Parathyroid adenoma (tissue), 2 donors: ENCODE data around the gene GALNT10.

Experiments used
- H2AFZ ChIP-seq: fragments of 300-600 bp; sonication (generic); one replicate; pipeline ENCODE4 v1.7.0; 2017; ENCODE audit warnings: antibody characterized with exemption, mild to moderate bottlenecking
- H3K27ac ChIP-seq: fragments of 300-600 bp; sonication (generic); one replicate; pipeline ENCODE4 v1.7.0; 2017
- H3K27me3 ChIP-seq: fragments of 300-600 bp; sonication (generic); one replicate; pipeline ENCODE4 v1.7.0; 2017; ENCODE audit warnings: low read length; ENCODE audit not compliant: control insufficient read depth, insufficient read depth
- H3K36me3 ChIP-seq: fragments of 300-600 bp; sonication (generic); one replicate; pipeline ENCODE4 v1.7.0; 2017; ENCODE audit warnings: low read length; ENCODE audit not compliant: control insufficient read depth, insufficient read depth
- H3K4me1 ChIP-seq: fragments of 300-600 bp; sonication (generic); one replicate; pipeline ENCODE4 v1.7.0; 2017; ENCODE audit warnings: control low read depth
- H3K4me2 ChIP-seq: fragments of 300-600 bp; sonication (generic); one replicate; pipeline ENCODE4 v1.7.0; 2017; ENCODE audit warnings: low read length
- H3K4me3 ChIP-seq: fragments of 300-600 bp; sonication (generic); one replicate; pipeline ENCODE4 v1.7.0; 2017; ENCODE audit warnings: low read depth, low read length
- H3K79me2 ChIP-seq: fragments of 300-600 bp; sonication (generic); one replicate; pipeline ENCODE4 v1.7.0; 2017; ENCODE audit warnings: control low read depth
- H3K9ac ChIP-seq: fragments of 300-600 bp; sonication (generic); one replicate; pipeline ENCODE4 v1.7.0; 2017; ENCODE audit warnings: mild to moderate bottlenecking
- H3K9me3 ChIP-seq: fragments of 300-600 bp; sonication (generic); one replicate; pipeline ENCODE4 v1.7.0; 2017; ENCODE audit warnings: low read length; ENCODE audit not compliant: control insufficient read depth
- CTCF ChIP-seq: fragments of 300-600 bp; sonication (generic); IDR thresholded peaks from one replicate; pipeline ENCODE4 v1.7.0; 2017; ENCODE audit warnings: antibody characterized with exemption, mild to moderate bottlenecking
- donor health status: primary hyperparathyroidism.

Gene GALNT10

GRCh38 chr5:154308443-154309370 lies 118.2 kb downstream of the GALNT10 start:
- no peak overlapping the region for H3K9ac ChIP-seq
- peaks cover 8% of the 10 kb centered on the region for H3K4me1 ChIP-seq
- no peaks in the 10 kb centered on the region for H3K36me3 ChIP-seq
- no peak overlapping the region for H3K4me3 ChIP-seq
- H3K79me2 ChIP-seq, result no peaks in the 10 kb centered on the region
- TF ChIP-seq CTCF, result no peak
- no peak overlapping the region for H3K27ac ChIP-seq
- peak overlapping the region; percentile 2 for H2AFZ ChIP-seq
- no peak overlapping the region for H3K4me2 ChIP-seq
- H3K9me3 ChIP-seq, result no peaks in the 10 kb centered on the region
- H3K27me3 ChIP-seq, result no peaks in the 10 kb centered on the region

GRCh38 chr5:154309371-154309745 lies 118.8 kb downstream of the GALNT10 start:
- H3K9me3 ChIP-seq, result no peaks in the 10 kb centered on the region
- H3K4me3 ChIP-seq, result no peak overlapping the region
- no peak for TF ChIP-seq CTCF
- no peak overlapping the region for H3K27ac ChIP-seq
- peaks cover 8% of the 10 kb centered on the region for H3K4me1 ChIP-seq
- no peaks in the 10 kb centered on the region for H3K36me3 ChIP-seq
- no peaks in the 10 kb centered on the region for H3K27me3 ChIP-seq
- no peaks in the 10 kb centered on the region for H3K79me2 ChIP-seq
- H3K4me2 ChIP-seq, result no peak overlapping the region
- no peak overlapping the region for H2AFZ ChIP-seq
- H3K9ac ChIP-seq, result no peak overlapping the region

GRCh38 chr5:154309805-154310204 lies 119.3 kb downstream of the GALNT10 start:
- no peaks in the 10 kb centered on the region for H3K9me3 ChIP-seq
- no peaks in the 10 kb centered on the region for H3K36me3 ChIP-seq
- no peaks in the 10 kb centered on the region for H3K79me2 ChIP-seq
- no peak overlapping the region for H3K4me2 ChIP-seq
- H3K27ac ChIP-seq, result no peak overlapping the region
- no peak overlapping the region for H3K4me3 ChIP-seq
- no peak overlapping the region for H2AFZ ChIP-seq
- no peak for TF ChIP-seq CTCF
- no peak overlapping the region for H3K9ac ChIP-seq
- peaks cover 8% of the 10 kb centered on the region for H3K4me1 ChIP-seq
- no peaks in the 10 kb centered on the region for H3K27me3 ChIP-seq

- Histone ChIP-seq H3K27me3 (no peaks in the 10 kb centered on the region), H3K4me3 (no peak overlapping the region), H3K79me2 (no peaks in the 10 kb centered on the region), H3K27ac (no peak overlapping the region), H3K4me1 (peaks cover 8% of the 10 kb centered on the region), H2AFZ (no peak overlapping the region), H3K9ac (no peak overlapping the region), H3K9me3 (no peaks in the 10 kb centered on the region), H3K4me2 (no peak overlapping the region), H3K36me3 (no peaks in the 10 kb centered on the region)
- no peak for TF ChIP-seq CTCF
Measured at GRCh38 chr5:154311362-154311761, 120.8 kb downstream of the GALNT10 start.

GRCh38 chr5:154312000-154312399 lies 121.5 kb downstream of the GALNT10 start:
- Histone ChIP-seq H3K27ac (no peak overlapping the region), H3K4me3 (no peak overlapping the region), H3K27me3 (no peaks in the 10 kb centered on the region), H3K4me2 (no peak overlapping the region), H3K79me2 (no peaks in the 10 kb centered on the region), H2AFZ (no peak overlapping the region), H3K4me1 (peaks cover 8% of the 10 kb centered on the region), H3K9ac (no peak overlapping the region), H3K36me3 (no peaks in the 10 kb centered on the region), H3K9me3 (no peaks in the 10 kb centered on the region)
- TF ChIP-seq CTCF, result no peak
